Activated CD8-positive, alpha-beta memory T cell treated with anti-CD3 and anti-CD28 coated beads, Interleukin-2, amount 50 U/mL, for 24 hours (primary cell): ENCODE results near the gene FAM83C.

Experiments used
- DNase-seq: peaks from one replicate; pipeline ENCODE4 v3.0.0-alpha.2; 2020; ENCODE audit errors: extremely low read depth

Gene FAM83C

DNA sequence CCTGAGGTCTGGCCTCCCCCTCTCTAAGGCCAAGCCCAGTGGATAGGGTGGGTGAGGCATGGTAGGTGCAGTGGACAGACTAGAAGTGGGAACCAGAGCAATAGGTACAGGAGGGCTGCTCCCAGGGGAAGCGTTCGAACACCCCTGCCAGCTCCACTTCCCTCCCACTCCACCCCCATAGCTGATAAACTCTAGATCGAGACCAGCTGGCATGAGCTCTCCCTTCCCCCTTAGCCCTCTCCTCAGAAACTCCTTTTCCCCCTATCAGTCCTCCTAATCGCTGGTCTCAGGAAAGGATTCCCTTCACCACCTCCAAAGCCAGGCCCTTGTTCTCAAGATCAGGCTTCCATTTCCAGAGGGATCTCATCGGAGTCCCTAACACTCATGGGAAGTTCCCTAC, 6.0 kb upstream of the FAM83C start:
- no peak for DNase-seq

DNA sequence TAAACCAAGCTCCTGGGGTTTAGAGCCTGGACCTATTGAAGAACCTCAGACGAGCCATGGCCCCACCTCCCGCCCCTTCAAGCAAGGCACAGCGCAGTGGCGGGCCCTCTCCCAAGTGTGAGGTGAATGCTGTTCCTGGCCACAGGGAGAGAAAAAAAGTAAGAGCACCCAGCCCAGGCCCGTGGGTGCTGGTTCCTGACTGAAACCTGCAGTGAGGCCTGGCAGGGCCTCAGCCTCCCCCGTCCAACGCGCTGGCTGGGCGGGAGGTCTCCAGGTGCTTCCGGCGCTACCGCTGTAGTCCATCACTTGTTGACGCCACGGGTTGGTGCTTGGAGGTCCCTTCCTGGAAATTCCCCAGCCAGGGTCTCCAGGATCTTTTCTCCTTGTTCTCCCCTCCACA, 5.5 kb upstream of the FAM83C start:
- DNase-seq, result no peak

DNA sequence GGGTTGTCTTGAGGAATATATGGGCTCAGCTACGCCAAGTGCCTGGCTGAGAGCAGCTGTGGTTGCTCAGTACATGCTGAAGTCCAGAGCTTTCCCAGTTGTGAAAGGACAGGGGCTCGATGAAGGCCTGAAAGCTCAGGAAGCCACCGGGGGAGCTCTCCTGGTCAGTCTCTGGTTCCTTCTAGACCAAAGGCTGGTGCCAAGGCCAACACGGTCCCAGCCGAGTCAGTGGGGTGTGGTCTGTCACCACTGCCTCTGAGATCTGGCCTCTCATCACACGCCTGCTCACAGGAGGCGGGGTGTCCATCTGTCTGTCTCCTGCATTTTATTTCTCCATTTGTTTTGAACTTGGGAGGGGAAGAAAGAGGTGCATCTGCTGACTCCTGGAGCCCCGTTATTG, 4.9 kb upstream of the FAM83C start:
- DNase-seq, result no peak

- DNase-seq, result no peak
These were observed 3.9 kb upstream of the FAM83C start for GRCh38 chr20:35296101-35296554.

DNA sequence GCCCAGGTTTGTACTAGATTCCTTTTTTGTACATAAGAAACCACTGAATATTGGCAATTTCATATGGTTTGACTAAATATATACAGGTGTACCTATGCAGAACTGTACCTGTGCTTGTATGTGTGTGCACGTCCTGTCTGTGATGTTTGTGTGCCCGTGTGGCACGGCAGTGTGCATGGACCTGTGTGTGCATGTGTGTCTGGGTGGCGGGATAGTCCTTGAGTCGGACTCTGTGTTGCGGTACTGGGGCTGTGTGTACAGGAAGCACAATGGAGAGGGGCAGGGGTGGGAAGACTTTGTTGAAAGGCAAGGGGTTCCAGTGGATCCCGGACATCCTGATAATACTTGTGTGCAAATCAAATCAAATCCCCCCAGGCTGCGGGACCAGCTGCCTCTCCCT, 3.4 kb upstream of the FAM83C start:
- no peak for DNase-seq

DNA sequence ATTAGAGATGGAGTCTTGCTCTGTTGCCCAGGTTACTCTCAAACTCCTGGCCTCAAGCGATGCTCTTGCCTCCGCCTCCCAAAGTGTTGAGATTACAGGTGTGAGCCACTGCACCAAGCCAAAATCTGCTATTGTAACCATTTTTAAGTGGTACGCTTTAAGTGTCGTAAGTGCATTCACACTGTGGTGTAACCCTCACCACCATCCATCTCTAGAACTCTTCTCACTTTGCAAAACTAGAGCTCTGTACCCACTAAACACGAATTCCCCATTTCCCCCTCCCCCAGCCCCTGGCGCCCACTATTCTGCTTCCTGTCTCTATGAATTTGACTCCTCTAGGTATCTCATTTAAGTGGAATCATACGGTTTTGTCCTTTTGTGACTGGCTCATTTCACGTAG, 2.8 kb upstream of the FAM83C start:
- no peak for DNase-seq

GRCh38 chr20:35294293-35294685, 2.1 kb upstream of the FAM83C start:
- DNase-seq, result no peak

- DNase-seq, result no peak
These were observed 1.4 kb upstream of the FAM83C start for GRCh38 chr20:35293303-35294292.

- no peak for DNase-seq
These were observed 470 bp upstream of the FAM83C start for GRCh38 chr20:35292504-35293285.

GRCh38 chr20:35290887-35291417, 1.3 kb downstream of the FAM83C start:
- DNase-seq, result no peak

GRCh38 chr20:35290186-35290886, 1.9 kb downstream of the FAM83C start:
- DNase-seq, result no peak

GRCh38 chr20:35288325-35289060, 3.7 kb downstream of the FAM83C start:
- DNase-seq, result no peak

- no peak for DNase-seq
These were observed 4.5 kb downstream of the FAM83C start for GRCh38 chr20:35287509-35288324.

- DNase-seq, result no peak
These were observed 5.2 kb downstream of the FAM83C start for GRCh38 chr20:35286899-35287508.

GRCh38 chr20:35286077-35286898, 5.9 kb downstream of the FAM83C start:
- no peak for DNase-seq

DNA sequence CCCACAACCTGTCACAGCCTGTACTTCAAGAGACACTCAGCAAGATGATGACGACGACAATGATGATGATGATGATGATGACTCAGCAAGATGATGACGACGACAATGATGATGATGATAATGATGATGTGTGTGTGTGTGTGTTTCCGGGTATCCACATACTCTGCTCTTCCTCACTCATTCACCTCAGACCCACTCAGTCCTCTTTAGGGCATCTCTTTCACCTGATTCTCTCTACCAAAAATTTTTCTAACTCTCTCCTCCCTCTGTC, 6.5 kb downstream of the FAM83C start:
- no peak for DNase-seq

DNA sequence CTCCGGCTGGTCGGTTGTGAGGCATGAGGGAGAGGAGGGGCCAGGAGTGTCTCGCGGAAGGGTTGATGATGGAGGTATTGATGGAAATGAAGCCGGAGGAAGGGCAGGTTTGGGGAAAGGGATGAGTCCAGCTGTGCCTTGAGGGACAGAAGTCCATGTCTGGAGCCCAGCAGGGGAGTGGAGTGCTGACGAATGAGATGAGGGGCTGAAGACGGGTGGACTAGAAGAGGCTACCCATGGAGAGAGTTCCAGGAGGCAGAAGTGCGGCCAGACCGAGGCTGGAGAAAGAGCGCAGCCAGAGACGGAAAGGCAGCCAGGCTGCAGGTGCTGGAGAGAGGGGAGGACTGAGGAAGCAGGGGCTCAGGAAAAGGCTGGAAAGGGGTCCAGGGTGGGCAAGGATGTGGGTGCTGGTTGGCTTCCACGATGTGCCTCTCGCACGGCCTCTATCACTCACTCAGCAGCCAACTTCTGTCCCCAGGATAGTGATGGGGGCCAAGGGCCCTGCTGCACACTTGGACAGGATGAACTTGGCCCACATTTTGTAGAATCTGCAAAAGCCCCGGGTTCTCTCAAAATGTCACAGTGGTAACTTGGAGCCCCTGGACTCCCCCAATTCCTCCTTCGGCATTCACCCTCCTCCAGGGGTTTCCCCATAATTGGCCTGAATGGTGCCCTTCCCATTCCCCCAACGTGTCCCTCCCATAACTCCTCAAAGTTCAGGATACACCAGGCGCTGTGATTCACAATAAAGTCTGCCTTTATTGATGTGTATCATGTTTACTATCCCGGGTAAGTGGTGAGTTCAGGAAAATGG, 7.0 kb downstream of the FAM83C start:
- DNase-seq, result no peak

GRCh38 chr20:35284267-35284991, 7.8 kb downstream of the FAM83C start, which contains the start of gene EIF6:
TSS of gene EIF6 (minus strand) at chr20:35284772. CDS start at chr20:35284487, 285 bp downstream.
- DNase-seq, result peak; percentile 63
